Measurements from ENCODE around the gene KHSRP.

DNA sequence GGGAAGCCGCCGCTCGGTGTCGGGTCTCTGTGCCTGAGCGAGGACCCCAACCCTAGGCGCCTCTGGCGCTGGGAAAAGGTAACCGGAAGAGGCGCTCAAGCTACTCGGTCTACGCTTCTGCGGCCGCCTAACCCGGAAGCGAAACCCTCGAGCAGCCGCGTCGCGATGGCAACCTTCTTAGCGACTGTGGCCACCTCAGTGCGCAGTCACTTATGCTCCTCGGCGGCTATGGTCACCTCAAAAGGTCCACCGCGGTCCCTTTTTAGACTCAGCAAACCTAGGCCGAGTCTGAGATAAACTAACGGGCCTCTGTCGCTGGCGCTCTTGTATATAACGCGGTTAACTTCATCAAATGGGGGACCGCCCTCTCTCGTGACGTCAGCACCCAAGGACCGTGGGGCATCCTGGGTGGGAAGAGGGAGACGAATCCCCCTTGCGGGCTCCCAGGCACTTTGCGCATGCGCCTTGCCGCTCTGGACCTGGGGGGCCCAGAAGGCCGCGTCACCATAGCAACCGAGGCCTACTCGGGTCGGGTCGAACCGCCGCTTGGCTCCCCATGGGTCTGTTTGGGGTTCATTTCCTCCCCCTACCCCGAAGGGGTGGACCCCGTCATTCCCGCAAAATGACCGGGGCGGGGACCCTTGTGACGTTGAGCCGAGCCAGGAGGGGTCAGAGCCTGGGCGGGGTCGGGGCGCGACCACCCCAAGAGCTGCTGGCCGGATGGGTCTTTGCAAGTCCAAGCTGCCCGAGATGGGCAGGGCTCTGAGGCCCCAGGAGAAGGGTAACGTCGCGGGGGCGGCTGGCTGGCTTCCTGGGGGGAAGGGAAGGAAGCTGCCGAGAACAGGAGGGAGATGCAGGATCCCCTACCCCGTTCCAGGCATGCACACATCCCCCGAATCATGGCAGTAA, 31.3 kb downstream of the KHSRP start, which contains the start of gene GTF2F1:
- TF ChIP-seq, protein P1, sequence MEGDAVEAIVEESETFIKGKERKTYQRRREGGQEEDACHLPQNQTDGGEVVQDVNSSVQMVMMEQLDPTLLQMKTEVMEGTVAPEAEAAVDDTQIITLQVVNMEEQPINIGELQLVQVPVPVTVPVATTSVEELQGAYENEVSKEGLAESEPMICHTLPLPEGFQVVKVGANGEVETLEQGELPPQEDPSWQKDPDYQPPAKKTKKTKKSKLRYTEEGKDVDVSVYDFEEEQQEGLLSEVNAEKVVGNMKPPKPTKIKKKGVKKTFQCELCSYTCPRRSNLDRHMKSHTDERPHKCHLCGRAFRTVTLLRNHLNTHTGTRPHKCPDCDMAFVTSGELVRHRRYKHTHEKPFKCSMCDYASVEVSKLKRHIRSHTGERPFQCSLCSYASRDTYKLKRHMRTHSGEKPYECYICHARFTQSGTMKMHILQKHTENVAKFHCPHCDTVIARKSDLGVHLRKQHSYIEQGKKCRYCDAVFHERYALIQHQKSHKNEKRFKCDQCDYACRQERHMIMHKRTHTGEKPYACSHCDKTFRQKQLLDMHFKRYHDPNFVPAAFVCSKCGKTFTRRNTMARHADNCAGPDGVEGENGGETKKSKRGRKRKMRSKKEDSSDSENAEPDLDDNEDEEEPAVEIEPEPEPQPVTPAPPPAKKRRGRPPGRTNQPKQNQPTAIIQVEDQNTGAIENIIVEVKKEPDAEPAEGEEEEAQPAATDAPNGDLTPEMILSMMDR (IDR thresholded peaks at IDR 0.05): peak; percentile 26
- TF ChIP-seq EZH2phosphoT487 (IDR thresholded peaks at IDR 0.05): no peak
